Suprapubic skin (tissue), 4 donors: ENCODE results near the gene COL23A1. TPM values are rescaled to one million over a fixed set of nuclear protein-coding genes. Genes with fewer than 3 reads are reported as not detected.

ENCODE experiments used
- DNase-seq, 2 donors: peaks; one replicate each; pipeline ENCODE4 v3.0.0-alpha.2; 2019; ENCODE audit warnings: low spot score in 2 of 2
- H3K27ac ChIP-seq: fragments of 200-600 bp; sonication (generic); one replicate; pipeline ENCODE4 v1.5.1; 2019
- H3K27me3 ChIP-seq: fragments of 200-600 bp; sonication (generic); one replicate; pipeline ENCODE4 v1.5.1; 2019
- H3K36me3 ChIP-seq: fragments of 200-600 bp; sonication (generic); one replicate; pipeline ENCODE4 v1.5.1; 2019
- H3K4me1 ChIP-seq: fragments of 200-600 bp; sonication (generic); one replicate; pipeline ENCODE4 v1.5.1; 2019
- H3K4me3 ChIP-seq: fragments of 200-600 bp; sonication (generic); one replicate; pipeline ENCODE4 v1.5.1; 2019; ENCODE audit warnings: mild to moderate bottlenecking
- H3K9me3 ChIP-seq: fragments of 200-600 bp; sonication (generic); one replicate; pipeline ENCODE4 v1.5.1; 2019
- EP300 ChIP-seq: sonication (generic); formaldehyde crosslinking; IDR thresholded peaks from one replicate; pipeline ENCODE4 v1.6.1; 2017; ENCODE audit warnings: antibody characterized with exemption
- POLR2A ChIP-seq, 2 donors: fragments of 450-650 bp; IDR thresholded peaks; one replicate each; pipeline ENCODE4 v1.6.1; 2017; ENCODE audit warnings: antibody characterized with exemption in 2 of 2, mild to moderate bottlenecking in 2 of 2, moderate library complexity in 2 of 2
- POLR2AphosphoS5 ChIP-seq, 3 donors: sonication (generic); formaldehyde crosslinking; IDR thresholded peaks; one replicate each; pipeline ENCODE4 v1.6.1; 2017; ENCODE audit warnings: antibody characterized with exemption in 3 of 3
- WGBS: methylation state at CpG from one replicate; pipeline ENCODE4 v1.1.5; 2018; 5-methylcytosine and 5-hydroxymethylcytosine counted together
- total RNA-seq, 4 donors: library from RNA; depleted of rRNA; stranded (reverse); fragments of >200 nt; gene quantifications; one replicate each; pipeline ENCODE4 v1.1.0, GENCODE V29; 2016
- TF ChIP-seq, protein P1 (sequence below), 2 donors: fragments of 200-600 bp in 1 of 2; fragments of 450-650 bp in 1 of 2; sonication (generic) in 1 of 2; IDR thresholded peaks; one replicate each; pipeline ENCODE4 v1.5.1; 2016 to 2019; ENCODE audit warnings: antibody characterized with exemption in 2 of 2, mild to moderate bottlenecking in 1 of 2, moderate library complexity in 1 of 2

The COL23A1 gene
- total RNA-seq, 4 donors from 2014 or later = 1.6 to 4.4 (median 3.4) TPM

DNA sequence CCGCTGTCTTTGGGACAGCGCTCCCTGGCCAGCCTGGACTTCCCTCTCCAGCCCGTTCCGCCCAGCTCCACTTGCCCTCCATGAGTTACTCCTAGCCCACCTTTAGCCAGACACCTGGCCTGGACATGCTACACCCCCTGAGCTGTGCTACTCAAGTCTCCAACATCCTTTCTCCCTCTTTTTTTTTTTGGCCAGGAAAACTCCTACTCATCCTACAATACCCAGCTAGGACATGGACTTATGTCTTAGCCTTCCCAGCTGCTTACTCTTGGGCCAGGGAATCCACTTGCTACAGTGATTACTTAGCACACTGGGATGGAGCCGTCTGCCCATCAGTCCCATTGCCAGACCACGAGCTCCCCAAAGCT is 264.9 kb downstream of the COL23A1 start:
- 91% methylated on average over 6 of the region's 6 CpGs for WGBS
- peaks cover 9% of the 10 kb centered on the region for H3K27me3 ChIP-seq

DNA sequence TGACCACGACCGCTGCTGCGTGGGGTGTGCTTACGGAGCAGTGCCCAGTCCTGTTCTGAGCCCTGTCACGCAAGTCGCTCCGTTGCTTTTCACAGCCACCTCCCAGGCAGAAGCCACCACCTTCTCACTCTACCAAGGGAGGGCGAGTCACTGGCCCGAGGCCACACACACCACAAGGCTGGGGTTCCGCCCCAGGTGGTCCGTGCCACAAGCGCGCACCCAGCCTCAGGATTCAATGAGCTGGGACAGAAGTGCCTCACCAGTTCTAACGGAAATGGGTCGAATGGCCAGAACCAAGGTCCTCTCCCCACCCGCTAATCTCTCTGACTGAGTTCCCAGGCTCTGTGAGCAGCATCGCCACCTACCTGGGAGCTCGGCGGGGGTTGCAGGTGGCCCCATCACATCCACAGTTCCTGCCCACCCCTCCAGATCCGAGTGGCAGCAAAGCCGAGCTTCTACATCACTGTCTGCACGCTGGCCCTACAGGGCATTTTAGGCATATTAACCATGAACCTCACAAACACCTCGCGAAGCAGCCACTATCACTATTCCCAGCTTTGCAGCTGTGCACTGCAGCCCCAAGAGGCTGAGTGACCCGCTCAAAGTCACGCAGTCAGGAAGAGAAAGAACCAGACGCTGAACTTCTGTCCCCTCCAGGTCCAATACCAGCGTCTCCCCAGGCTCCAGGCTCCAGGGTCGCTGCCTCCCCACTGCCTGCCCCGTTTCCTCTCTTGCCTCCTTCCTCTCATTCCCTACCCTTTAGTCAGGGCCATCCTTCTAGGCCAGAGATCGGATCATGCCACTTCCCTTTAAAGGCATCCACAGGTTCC is 265.5 kb downstream of the COL23A1 start:
- WGBS = 78% methylated on average over 29 of the region's 31 CpGs
- no peak for DNase-seq
- Histone ChIP-seq H3K27me3 (peaks cover 9% of the 10 kb centered on the region), H3K9me3 (no peaks in the 10 kb centered on the region), H3K4me1 (no peaks in the 10 kb centered on the region), H3K27ac (no peak overlapping the region), H3K36me3 (no peaks in the 10 kb centered on the region), H3K4me3 (no peak overlapping the region)
- TF ChIP-seq EP300 = no peak
- no peak for TF ChIP-seq POLR2A (IDR thresholded peaks at IDR 0.05)
- TF ChIP-seq, protein P1, sequence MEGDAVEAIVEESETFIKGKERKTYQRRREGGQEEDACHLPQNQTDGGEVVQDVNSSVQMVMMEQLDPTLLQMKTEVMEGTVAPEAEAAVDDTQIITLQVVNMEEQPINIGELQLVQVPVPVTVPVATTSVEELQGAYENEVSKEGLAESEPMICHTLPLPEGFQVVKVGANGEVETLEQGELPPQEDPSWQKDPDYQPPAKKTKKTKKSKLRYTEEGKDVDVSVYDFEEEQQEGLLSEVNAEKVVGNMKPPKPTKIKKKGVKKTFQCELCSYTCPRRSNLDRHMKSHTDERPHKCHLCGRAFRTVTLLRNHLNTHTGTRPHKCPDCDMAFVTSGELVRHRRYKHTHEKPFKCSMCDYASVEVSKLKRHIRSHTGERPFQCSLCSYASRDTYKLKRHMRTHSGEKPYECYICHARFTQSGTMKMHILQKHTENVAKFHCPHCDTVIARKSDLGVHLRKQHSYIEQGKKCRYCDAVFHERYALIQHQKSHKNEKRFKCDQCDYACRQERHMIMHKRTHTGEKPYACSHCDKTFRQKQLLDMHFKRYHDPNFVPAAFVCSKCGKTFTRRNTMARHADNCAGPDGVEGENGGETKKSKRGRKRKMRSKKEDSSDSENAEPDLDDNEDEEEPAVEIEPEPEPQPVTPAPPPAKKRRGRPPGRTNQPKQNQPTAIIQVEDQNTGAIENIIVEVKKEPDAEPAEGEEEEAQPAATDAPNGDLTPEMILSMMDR (IDR thresholded peaks at IDR 0.05) = no peak
- TF ChIP-seq POLR2AphosphoS5 (IDR thresholded peaks at IDR 0.05) = no peak

More for the DNA sequence above, 264.9 kb downstream of the COL23A1 start:
- DNase-seq = no peak
- no peak overlapping the region for H3K27ac ChIP-seq
- TF ChIP-seq POLR2AphosphoS5 (IDR thresholded peaks at IDR 0.05) = no peak
- no peak for TF ChIP-seq EP300
- no peak overlapping the region for H3K4me3 ChIP-seq
- H3K4me1 ChIP-seq = no peaks in the 10 kb centered on the region
- H3K36me3 ChIP-seq = no peaks in the 10 kb centered on the region
- H3K9me3 ChIP-seq = no peaks in the 10 kb centered on the region

DNA sequence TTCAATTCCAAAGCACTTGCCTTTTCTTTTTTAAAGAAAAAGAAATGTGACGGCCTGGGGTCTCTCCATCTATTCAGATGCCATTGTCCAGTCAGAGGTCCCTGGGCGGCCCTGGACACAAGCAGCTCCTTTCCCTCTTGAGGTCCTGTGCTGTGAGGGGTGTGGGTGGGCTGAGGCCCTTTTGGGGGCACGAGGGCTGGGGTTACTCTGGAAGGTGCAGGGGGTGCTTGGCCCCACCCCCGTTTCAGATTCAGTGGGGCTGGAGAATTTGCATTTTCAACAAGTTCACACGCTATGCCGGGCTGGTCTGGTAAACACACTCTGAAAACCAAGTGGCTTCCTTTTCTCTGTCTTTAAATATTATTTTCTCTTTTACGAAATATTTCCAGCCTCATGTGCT is 266.2 kb downstream of the COL23A1 start:
- no peak overlapping the region for H3K4me3 ChIP-seq
- DNase-seq = peak in 1 of 2 donors; percentile 42
- peaks cover 9% of the 10 kb centered on the region for H3K27me3 ChIP-seq
- WGBS = 66% methylated on average over 7 of the region's 7 CpGs
- H3K4me1 ChIP-seq = no peaks in the 10 kb centered on the region
- H3K27ac ChIP-seq = no peak overlapping the region
- H3K36me3 ChIP-seq = no peaks in the 10 kb centered on the region
- TF ChIP-seq POLR2AphosphoS5 (IDR thresholded peaks at IDR 0.05) (no peak), POLR2A (IDR thresholded peaks at IDR 0.05) (no peak), EP300 (no peak)
- TF ChIP-seq, protein P1 (IDR thresholded peaks at IDR 0.05) = no peak
- H3K9me3 ChIP-seq = no peaks in the 10 kb centered on the region

DNA sequence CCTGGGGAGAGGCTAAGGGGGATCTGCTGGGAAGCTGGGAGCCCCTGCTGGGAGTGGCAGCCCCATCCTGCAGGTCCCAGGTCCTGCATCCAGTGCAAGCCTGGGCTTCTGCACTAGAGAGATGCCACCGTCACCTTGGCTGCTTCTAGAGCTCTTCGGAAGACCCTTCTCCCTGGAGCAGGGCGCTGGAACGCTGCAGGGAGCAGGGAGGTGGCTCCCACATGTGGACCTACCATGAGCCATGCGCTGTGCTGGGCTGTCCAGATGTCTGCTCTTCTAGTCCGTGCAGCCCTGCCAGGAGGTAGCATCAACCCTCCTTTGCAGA is 266.7 kb downstream of the COL23A1 start:
- Histone ChIP-seq H3K4me1 (no peaks in the 10 kb centered on the region), H3K4me3 (no peak overlapping the region), H3K27me3 (peaks cover 9% of the 10 kb centered on the region), H3K27ac (no peak overlapping the region), H3K9me3 (no peaks in the 10 kb centered on the region), H3K36me3 (no peaks in the 10 kb centered on the region)
- 80% methylated on average over 5 of the region's 6 CpGs for WGBS
- DNase-seq = peak in 1 of 2 donors; percentile 43
- no peak for TF ChIP-seq POLR2AphosphoS5 (IDR thresholded peaks at IDR 0.05)
- TF ChIP-seq, protein P1 (IDR thresholded peaks at IDR 0.05) = no peak
- TF ChIP-seq EP300 = no peak
- no peak for TF ChIP-seq POLR2A (IDR thresholded peaks at IDR 0.05)

DNA sequence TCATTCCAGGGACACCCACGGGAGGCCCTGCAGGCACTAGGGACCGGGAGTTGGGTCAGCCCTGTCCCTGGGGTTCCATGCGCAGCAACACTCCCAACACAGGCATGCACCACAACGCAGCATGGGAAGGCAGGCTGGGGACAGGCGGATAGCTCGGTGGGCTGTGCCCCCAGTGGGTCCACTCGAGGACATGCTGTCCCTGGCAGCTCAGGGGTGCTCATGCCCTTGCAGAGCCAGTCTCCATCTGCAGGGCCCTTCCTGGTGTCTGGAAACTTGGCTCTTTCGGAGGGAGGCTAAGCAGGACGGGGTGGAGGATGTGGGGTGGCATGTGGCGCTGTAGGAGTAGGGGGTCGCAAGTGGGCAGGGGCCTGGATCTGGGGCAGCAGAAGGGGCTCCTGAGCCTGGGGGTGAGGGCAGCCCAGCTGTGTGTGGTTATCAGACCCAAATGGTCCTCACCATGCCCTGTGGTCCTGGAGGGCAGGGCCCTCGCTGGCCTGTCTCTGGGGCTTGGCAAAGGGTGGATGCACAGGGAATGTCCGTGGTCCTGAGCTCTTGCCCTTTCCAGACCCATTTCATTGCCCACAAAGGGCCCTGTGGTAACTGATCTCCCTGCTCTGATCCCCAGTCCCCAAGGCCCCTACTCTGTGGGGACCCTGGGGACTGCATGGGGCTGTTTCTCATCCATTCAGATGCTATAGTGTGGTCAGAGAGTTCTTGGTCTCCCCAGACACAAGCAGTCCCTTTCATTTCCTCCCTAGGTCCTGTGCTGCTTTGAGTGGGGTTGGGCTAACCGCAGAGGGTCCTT is 267.3 kb downstream of the COL23A1 start:
- Histone ChIP-seq H3K4me1 (no peaks in the 10 kb centered on the region), H3K27me3 (peaks cover 8% of the 10 kb centered on the region), H3K36me3 (no peaks in the 10 kb centered on the region), H3K9me3 (no peaks in the 10 kb centered on the region), H3K27ac (no peak overlapping the region), H3K4me3 (no peak overlapping the region)
- TF ChIP-seq POLR2A (IDR thresholded peaks at IDR 0.05) (no peak), POLR2AphosphoS5 (IDR thresholded peaks at IDR 0.05) (no peak), EP300 (no peak)
- TF ChIP-seq, protein P1 (IDR thresholded peaks at IDR 0.05) = no peak
- WGBS = 85% methylated on average over 7 of the region's 14 CpGs
- peak in 1 of 2 donors; percentile 44 for DNase-seq
